GM12873 (cell line): ENCODE results near the gene PARP11.

Experiments
- CTCF ChIP-seq: IDR thresholded peaks from 2 replicates; pipeline ENCODE4 v1.5.1; 2012; ENCODE audit warnings: low read depth, mild to moderate bottlenecking, moderate library complexity, low read length, control low read depth; ENCODE audit not compliant: insufficient read depth; ENCODE audit errors: missing control alignments

The PARP11 gene

GRCh38 chr12:3832738-3833137, 40.5 kb downstream of the PARP11 start:
- no peak for TF ChIP-seq CTCF

- TF ChIP-seq CTCF = no peak
Observed at GRCh38 chr12:3828888-3829287, 44.3 kb downstream of the PARP11 start.

- TF ChIP-seq CTCF = no peak
Observed at GRCh38 chr12:3827301-3828000, 45.7 kb downstream of the PARP11 start.

- TF ChIP-seq CTCF = no peak
Observed at GRCh38 chr12:3821441-3821840, 51.8 kb downstream of the PARP11 start.

- TF ChIP-seq CTCF = no peak
Observed at GRCh38 chr12:3820122-3820521, 53.1 kb downstream of the PARP11 start.

- no peak for TF ChIP-seq CTCF
Observed at GRCh38 chr12:3816266-3816665, 56.9 kb downstream of the PARP11 start.

- TF ChIP-seq CTCF = no peak
Observed at GRCh38 chr12:3815094-3815766, 58.0 kb downstream of the PARP11 start.
